Hepatocyte (in vitro differentiated cells): Measurements from ENCODE around the gene JMJD7. TPM values are rescaled to one million over a fixed set of nuclear protein-coding genes. Genes with fewer than 3 reads are reported as not detected.

Experiments
- DNase-seq: peaks from one replicate; pipeline ENCODE4 v3.0.0-alpha.2; 2016; ENCODE audit warnings: low spot score
- H2AFZ ChIP-seq: fragments of 200-600 bp; sonication (generic); 2 replicates; pipeline ENCODE4 v1.6.0; 2016; ENCODE audit warnings: antibody characterized with exemption, mild to moderate bottlenecking
- H3K27ac ChIP-seq: fragments of 200-600 bp; sonication (generic); 2 replicates; pipeline ENCODE4 v1.5.1; 2016; ENCODE audit warnings: mild to moderate bottlenecking
- H3K27me3 ChIP-seq: fragments of 200-600 bp; sonication (generic); 2 replicates; pipeline ENCODE4 v1.6.1; 2016
- H3K36me3 ChIP-seq: fragments of 200-600 bp; sonication (generic); replicated peaks from 2 replicates; pipeline ENCODE4 v1.5.1; 2016; ENCODE audit warnings: low read depth; ENCODE audit not compliant: insufficient read depth
- H3K4me1 ChIP-seq: fragments of 200-600 bp; sonication (generic); 2 replicates; pipeline ENCODE4 v1.5.1; 2016; ENCODE audit warnings: mild to moderate bottlenecking, moderate library complexity; ENCODE audit not compliant: insufficient read depth
- H3K4me2 ChIP-seq: fragments of 200-600 bp; sonication (generic); 2 replicates; pipeline ENCODE4 v1.6.0; 2016
- H3K4me3 ChIP-seq: fragments of 200-600 bp; sonication (generic); 2 replicates; pipeline ENCODE4 v1.5.1; 2016; ENCODE audit warnings: mild to moderate bottlenecking
- H3K79me2 ChIP-seq: fragments of 200-600 bp; sonication (generic); 2 replicates; pipeline ENCODE4 v1.6.0; 2017; ENCODE audit warnings: mild to moderate bottlenecking
- H3K9me2 ChIP-seq: fragments of 200-600 bp; sonication (generic); replicated peaks from 2 replicates; pipeline ENCODE4 v1.6.0; 2017; ENCODE audit warnings: mild to moderate bottlenecking; ENCODE audit not compliant: insufficient read depth
- H3K9me3 ChIP-seq: fragments of 200-600 bp; sonication (generic); 2 replicates; pipeline ENCODE4 v1.5.1; 2016; ENCODE audit warnings: low read depth, mild to moderate bottlenecking
- H4K20me1 ChIP-seq: fragments of 200-600 bp; sonication (generic); 2 replicates; pipeline ENCODE4 v1.6.0; 2016; ENCODE audit warnings: mild to moderate bottlenecking; ENCODE audit not compliant: insufficient read depth, poor library complexity, severe bottlenecking
- EZH2 ChIP-seq: fragments of 200-600 bp; sonication (generic); IDR thresholded peaks from 2 replicates; pipeline ENCODE4 v1.6.1; 2016; ENCODE audit warnings: antibody characterized with exemption, mild to moderate bottlenecking, borderline replicate concordance
- EZH2phosphoT487 ChIP-seq: fragments of 200-600 bp; sonication (generic); IDR thresholded peaks from one replicate; pipeline ENCODE4 v1.6.1; 2018; ENCODE audit warnings: antibody characterized with exemption, mild to moderate bottlenecking, low read depth, moderate library complexity; ENCODE audit not compliant: unreplicated experiment, severe bottlenecking
- WGBS: methylation state at CpG from one replicate; pipeline ENCODE4 v1.1.6; 2016; ENCODE audit warnings: low lambda C conversion rate; ENCODE audit errors: missing lambda C conversion rate; 5-methylcytosine and 5-hydroxymethylcytosine counted together
- polyA plus RNA-seq: library from polyadenylated mRNA; unstranded; fragments of >200 nt; fragmentation: Nextera tagmentation; extraction: Ambion mirVana; gene quantifications from 2 replicates; pipeline ENCODE4 v1.2.1, GENCODE V29; 2016
- total RNA-seq: library from RNA; depleted of rRNA; stranded (reverse); fragments of >200 nt; gene quantifications from 2 replicates; pipeline ENCODE4 v1.2.3, GENCODE V29; 2014
- TF ChIP-seq, protein P1 (sequence below): fragments of 200-600 bp; sonication (generic); IDR thresholded peaks from 2 replicates; pipeline ENCODE4 v1.5.1; 2016; ENCODE audit warnings: antibody characterized with exemption, mild to moderate bottlenecking; ENCODE audit not compliant: poor library complexity

Gene JMJD7
- total and polyA plus RNA-seq, 2 experiments from 2014 or later, result 9.9 to 14.1 TPM

DNA sequence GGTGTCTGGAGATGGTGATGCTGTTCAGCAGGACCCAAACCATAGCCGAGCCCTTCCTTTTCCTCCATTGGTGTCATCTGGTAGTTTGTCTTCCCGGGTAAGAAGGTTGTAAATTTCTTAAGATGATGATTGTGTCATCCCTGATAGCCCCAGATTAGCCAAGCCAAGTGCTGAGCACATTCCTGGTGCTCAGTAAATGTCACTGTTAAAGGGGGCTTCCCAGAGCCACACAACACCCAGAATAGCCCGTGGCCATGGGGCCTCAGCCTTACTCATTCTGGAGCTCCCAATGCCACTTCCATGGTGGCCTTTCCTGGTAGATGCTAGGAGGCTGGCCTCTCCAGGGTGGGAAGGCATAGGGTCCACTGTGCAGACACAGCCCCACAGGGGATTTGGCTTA is 6.2 kb downstream of the JMJD7 start:
- DNase-seq, result no peak
- H3K79me2 ChIP-seq, result peaks cover 5% of the 10 kb centered on the region

DNA sequence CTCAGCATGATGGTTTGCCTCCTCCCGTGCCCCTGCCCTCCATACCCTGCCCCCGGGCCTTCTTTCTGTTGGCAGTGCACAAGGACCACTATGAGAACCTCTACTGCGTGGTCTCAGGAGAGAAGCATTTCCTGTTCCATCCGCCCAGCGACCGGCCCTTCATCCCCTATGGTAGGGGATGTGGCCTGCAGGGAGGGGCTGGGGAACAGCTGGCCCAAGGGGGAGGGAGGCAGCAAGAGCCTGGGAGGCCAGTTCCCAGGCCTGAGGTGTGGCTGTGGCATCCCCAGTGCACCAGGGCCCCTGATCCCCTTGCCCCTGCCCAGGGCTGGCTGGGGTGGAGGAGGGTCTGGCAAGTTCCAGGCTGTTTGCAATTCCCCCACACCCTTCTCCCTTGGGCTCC is 8.2 kb downstream of the JMJD7 start:
- H3K36me3 ChIP-seq, result no peaks in the 10 kb centered on the region
- no peak for DNase-seq

More for the DNA sequence above, 6.2 kb downstream of the JMJD7 start:
- Histone ChIP-seq H3K9me3 (no peaks in the 10 kb centered on the region), H3K27me3 (no peaks in the 10 kb centered on the region), H3K4me3 (no peak overlapping the region), H3K27ac (no peak overlapping the region), H3K4me1 (peaks cover 6% of the 10 kb centered on the region), H2AFZ (no peak overlapping the region), H4K20me1 (no peaks in the 10 kb centered on the region), H3K9me2 (no peaks in the 10 kb centered on the region), H3K36me3 (no peaks in the 10 kb centered on the region), H3K4me2 (no peak overlapping the region)
- TF ChIP-seq, protein P1, sequence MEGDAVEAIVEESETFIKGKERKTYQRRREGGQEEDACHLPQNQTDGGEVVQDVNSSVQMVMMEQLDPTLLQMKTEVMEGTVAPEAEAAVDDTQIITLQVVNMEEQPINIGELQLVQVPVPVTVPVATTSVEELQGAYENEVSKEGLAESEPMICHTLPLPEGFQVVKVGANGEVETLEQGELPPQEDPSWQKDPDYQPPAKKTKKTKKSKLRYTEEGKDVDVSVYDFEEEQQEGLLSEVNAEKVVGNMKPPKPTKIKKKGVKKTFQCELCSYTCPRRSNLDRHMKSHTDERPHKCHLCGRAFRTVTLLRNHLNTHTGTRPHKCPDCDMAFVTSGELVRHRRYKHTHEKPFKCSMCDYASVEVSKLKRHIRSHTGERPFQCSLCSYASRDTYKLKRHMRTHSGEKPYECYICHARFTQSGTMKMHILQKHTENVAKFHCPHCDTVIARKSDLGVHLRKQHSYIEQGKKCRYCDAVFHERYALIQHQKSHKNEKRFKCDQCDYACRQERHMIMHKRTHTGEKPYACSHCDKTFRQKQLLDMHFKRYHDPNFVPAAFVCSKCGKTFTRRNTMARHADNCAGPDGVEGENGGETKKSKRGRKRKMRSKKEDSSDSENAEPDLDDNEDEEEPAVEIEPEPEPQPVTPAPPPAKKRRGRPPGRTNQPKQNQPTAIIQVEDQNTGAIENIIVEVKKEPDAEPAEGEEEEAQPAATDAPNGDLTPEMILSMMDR, result no peak
- TF ChIP-seq EZH2phosphoT487 (no peak), EZH2 (no peak)
- WGBS, result 81% methylated on average over 3 of the region's 3 CpGs

DNA sequence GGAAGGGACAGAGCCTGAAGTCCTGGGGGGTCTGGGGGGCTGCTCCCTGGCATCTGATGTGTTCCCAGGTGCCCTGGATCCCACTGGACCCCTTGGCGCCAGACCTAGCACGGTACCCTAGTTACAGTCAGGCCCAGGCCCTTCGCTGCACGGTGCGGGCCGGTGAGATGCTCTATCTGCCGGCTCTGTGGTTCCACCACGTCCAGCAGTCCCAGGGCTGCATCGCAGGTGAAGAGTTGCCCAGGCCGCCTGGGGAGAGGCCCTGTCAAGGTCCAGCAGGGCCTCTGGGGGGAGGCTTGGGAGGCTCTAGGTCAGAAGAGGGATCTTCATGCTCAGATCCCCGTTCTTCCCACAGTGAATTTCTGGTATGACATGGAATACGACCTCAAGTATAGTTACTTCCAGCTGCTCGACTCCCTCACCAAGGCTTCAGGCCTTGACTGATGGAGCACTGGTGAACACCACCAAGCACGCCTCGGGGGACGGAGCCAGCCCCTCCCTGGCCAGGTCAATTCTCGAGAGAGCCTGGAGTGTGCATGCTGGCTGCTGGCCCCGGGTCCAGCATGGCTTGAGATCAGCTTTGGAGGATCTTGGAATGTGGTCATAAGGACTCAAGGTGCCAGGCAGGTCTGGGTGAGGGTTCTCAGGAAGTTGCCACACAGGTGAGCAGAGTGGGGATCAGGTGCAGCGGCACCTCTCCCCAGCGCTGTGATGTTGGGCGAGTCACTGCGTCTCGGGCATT is 9.0 kb downstream of the JMJD7 start:
- H3K27me3 ChIP-seq, result no peaks in the 10 kb centered on the region
- H4K20me1 ChIP-seq, result no peaks in the 10 kb centered on the region
- WGBS, result 98% methylated on average over 22 of the region's 23 CpGs
- H3K27ac ChIP-seq, result no peak overlapping the region
- H3K79me2 ChIP-seq, result no peaks in the 10 kb centered on the region
- no peaks in the 10 kb centered on the region for H3K9me2 ChIP-seq
- no peaks in the 10 kb centered on the region for H3K4me1 ChIP-seq
- H3K9me3 ChIP-seq, result no peaks in the 10 kb centered on the region
- no peak overlapping the region for H3K4me3 ChIP-seq
- no peaks in the 10 kb centered on the region for H3K36me3 ChIP-seq
- no peak overlapping the region for H2AFZ ChIP-seq
- no peak for TF ChIP-seq EZH2phosphoT487
- TF ChIP-seq, protein P1, result no peak
- no peak for TF ChIP-seq EZH2
- no peak overlapping the region for H3K4me2 ChIP-seq
- no peak for DNase-seq

More for the DNA sequence above, 8.2 kb downstream of the JMJD7 start:
- Histone ChIP-seq H3K9me3 (no peaks in the 10 kb centered on the region), H3K4me3 (no peak overlapping the region), H3K27ac (no peak overlapping the region), H3K27me3 (no peaks in the 10 kb centered on the region), H2AFZ (no peak overlapping the region), H3K79me2 (no peaks in the 10 kb centered on the region), H3K4me2 (no peak overlapping the region), H4K20me1 (no peaks in the 10 kb centered on the region), H3K4me1 (no peaks in the 10 kb centered on the region), H3K9me2 (no peaks in the 10 kb centered on the region)
- no peak for TF ChIP-seq EZH2
- TF ChIP-seq, protein P1, result no peak
- TF ChIP-seq EZH2phosphoT487, result no peak
- 97% methylated on average over 6 of the region's 6 CpGs for WGBS
